ENCODE measurements around the gene RAB3A. TPM values are rescaled to one million over a fixed set of nuclear protein-coding genes. Genes with fewer than 3 reads are reported as not detected.
"Not testable (repeated sequence)": the region's sequence is repeated elsewhere in the genome, so short reads cannot be mapped to it uniquely, and the experiment has no call there.

Gene RAB3A
- total RNA-seq, 1 donor = 3.8 TPM

- peaks cover 90% of the 10 kb centered on the region for H3K4me1 ChIP-seq (ENCODE audit: insufficient read depth, low read length)
- no peaks in the 10 kb centered on the region for H3K9me3 ChIP-seq (ENCODE audit: low read depth, low read length)
- no peaks in the 10 kb centered on the region for H3K27me3 ChIP-seq (ENCODE audit: insufficient read depth, low read length)
- H3K4me3 ChIP-seq (ENCODE audit: low read length) = no peak overlapping the region
Measured at GRCh38 chr19:18172331-18173053, 31.4 kb downstream of the RAB3A start.

- Histone ChIP-seq H3K4me1 (ENCODE audit: insufficient read depth, low read length) (peaks cover 83% of the 10 kb centered on the region), H3K9me3 (ENCODE audit: low read depth, low read length) (no peaks in the 10 kb centered on the region), H3K4me3 (ENCODE audit: low read length) (no peak overlapping the region), H3K27me3 (ENCODE audit: insufficient read depth, low read length) (no peaks in the 10 kb centered on the region)
Measured at GRCh38 chr19:18171605-18172327, 32.1 kb downstream of the RAB3A start.

GRCh38 chr19:18170714-18171255 lies 33.1 kb downstream of the RAB3A start:
- Histone ChIP-seq H3K9me3 (ENCODE audit: low read depth, low read length) (no peaks in the 10 kb centered on the region), H3K4me3 (ENCODE audit: low read length) (no peak overlapping the region), H3K27me3 (ENCODE audit: insufficient read depth, low read length) (no peaks in the 10 kb centered on the region), H3K4me1 (ENCODE audit: insufficient read depth, low read length) (peaks cover 74% of the 10 kb centered on the region)

- Histone ChIP-seq H3K4me1 (ENCODE audit: insufficient read depth, low read length) (peaks cover 57% of the 10 kb centered on the region), H3K4me3 (ENCODE audit: low read length) (no peak overlapping the region), H3K9me3 (ENCODE audit: low read depth, low read length) (no peaks in the 10 kb centered on the region), H3K27me3 (ENCODE audit: insufficient read depth, low read length) (no peaks in the 10 kb centered on the region)
Measured at GRCh38 chr19:18168673-18169381, 35.0 kb downstream of the RAB3A start.

- Histone ChIP-seq H3K9me3 (ENCODE audit: low read depth, low read length) (no peaks in the 10 kb centered on the region), H3K27me3 (ENCODE audit: insufficient read depth, low read length) (no peaks in the 10 kb centered on the region), H3K4me3 (ENCODE audit: low read length) (no peak overlapping the region), H3K4me1 (ENCODE audit: insufficient read depth, low read length) (peaks cover 52% of the 10 kb centered on the region)
Measured at GRCh38 chr19:18167975-18168645, 35.7 kb downstream of the RAB3A start.

- no peak overlapping the region for H3K4me3 ChIP-seq (ENCODE audit: low read length)
- no peaks in the 10 kb centered on the region for H3K27me3 ChIP-seq (ENCODE audit: insufficient read depth, low read length)
- H3K4me1 ChIP-seq (ENCODE audit: insufficient read depth, low read length) = peaks cover 41% of the 10 kb centered on the region
- no peaks in the 10 kb centered on the region for H3K9me3 ChIP-seq (ENCODE audit: low read depth, low read length)
Measured at GRCh38 chr19:18167011-18167410, 36.8 kb downstream of the RAB3A start.

- H3K4me1 ChIP-seq (ENCODE audit: insufficient read depth, low read length) = peaks cover 37% of the 10 kb centered on the region
- no peak overlapping the region for H3K4me3 ChIP-seq (ENCODE audit: low read length)
- no peaks in the 10 kb centered on the region for H3K9me3 ChIP-seq (ENCODE audit: low read depth, low read length)
- no peaks in the 10 kb centered on the region for H3K27me3 ChIP-seq (ENCODE audit: insufficient read depth, low read length)
Measured at GRCh38 chr19:18165794-18166544, 37.9 kb downstream of the RAB3A start.

- Histone ChIP-seq H3K27me3 (ENCODE audit: insufficient read depth, low read length) (no peaks in the 10 kb centered on the region), H3K9me3 (ENCODE audit: low read depth, low read length) (no peaks in the 10 kb centered on the region), H3K4me3 (ENCODE audit: low read length) (no peak overlapping the region)
Measured at GRCh38 chr19:18164072-18164471, 39.8 kb downstream of the RAB3A start.

GRCh38 chr19:18161636-18162002 lies 42.2 kb downstream of the RAB3A start:
- Histone ChIP-seq H3K9me3 (ENCODE audit: low read depth, low read length) (no peaks in the 10 kb centered on the region), H3K27me3 (ENCODE audit: insufficient read depth, low read length) (no peaks in the 10 kb centered on the region), H3K4me1 (ENCODE audit: insufficient read depth, low read length) (peaks cover 21% of the 10 kb centered on the region), H3K4me3 (ENCODE audit: low read length) (no peak overlapping the region)

More at GRCh38 chr19:18164072-18164471, 39.8 kb downstream of the RAB3A start:
- peaks cover 28% of the 10 kb centered on the region for H3K4me1 ChIP-seq (ENCODE audit: insufficient read depth, low read length)

- Histone ChIP-seq H3K9me3 (ENCODE audit: low read depth, low read length) (no peaks in the 10 kb centered on the region), H3K4me1 (ENCODE audit: insufficient read depth, low read length) (peaks cover 21% of the 10 kb centered on the region), H3K4me3 (ENCODE audit: low read length) (no peak overlapping the region)
Measured at GRCh38 chr19:18160971-18161635, 42.7 kb downstream of the RAB3A start.

GRCh38 chr19:18160493-18160970 lies 43.3 kb downstream of the RAB3A start:
- peaks cover 21% of the 10 kb centered on the region for H3K4me1 ChIP-seq (ENCODE audit: insufficient read depth, low read length)
- H3K4me3 ChIP-seq (ENCODE audit: low read length) = no peak overlapping the region
- no peaks in the 10 kb centered on the region for H3K9me3 ChIP-seq (ENCODE audit: low read depth, low read length)
- H3K27me3 ChIP-seq (ENCODE audit: insufficient read depth, low read length) = no peaks in the 10 kb centered on the region

More at GRCh38 chr19:18160971-18161635, 42.7 kb downstream of the RAB3A start:
- H3K27me3 ChIP-seq (ENCODE audit: insufficient read depth, low read length) = no peaks in the 10 kb centered on the region

GRCh38 chr19:18159810-18160209 lies 44.0 kb downstream of the RAB3A start:
- peaks cover 21% of the 10 kb centered on the region for H3K4me1 ChIP-seq (ENCODE audit: insufficient read depth, low read length)
- H3K4me3 ChIP-seq (ENCODE audit: low read length) = no peak overlapping the region
- no peaks in the 10 kb centered on the region for H3K9me3 ChIP-seq (ENCODE audit: low read depth, low read length)
- no peaks in the 10 kb centered on the region for H3K27me3 ChIP-seq (ENCODE audit: insufficient read depth, low read length)

- H3K9me3 ChIP-seq (ENCODE audit: low read depth, low read length); H3K4me3 ChIP-seq (ENCODE audit: low read length); H3K27me3 ChIP-seq (ENCODE audit: insufficient read depth, low read length): not testable (repeated sequence)
- peaks cover 25% of the 10 kb centered on the region for H3K4me1 ChIP-seq (ENCODE audit: insufficient read depth, low read length)
Measured at GRCh38 chr19:18159059-18159616, 44.7 kb downstream of the RAB3A start.

Measured in mononuclear cell (primary cell).